ENCODE data around the gene RGS5.

The RGS5 gene

DNA sequence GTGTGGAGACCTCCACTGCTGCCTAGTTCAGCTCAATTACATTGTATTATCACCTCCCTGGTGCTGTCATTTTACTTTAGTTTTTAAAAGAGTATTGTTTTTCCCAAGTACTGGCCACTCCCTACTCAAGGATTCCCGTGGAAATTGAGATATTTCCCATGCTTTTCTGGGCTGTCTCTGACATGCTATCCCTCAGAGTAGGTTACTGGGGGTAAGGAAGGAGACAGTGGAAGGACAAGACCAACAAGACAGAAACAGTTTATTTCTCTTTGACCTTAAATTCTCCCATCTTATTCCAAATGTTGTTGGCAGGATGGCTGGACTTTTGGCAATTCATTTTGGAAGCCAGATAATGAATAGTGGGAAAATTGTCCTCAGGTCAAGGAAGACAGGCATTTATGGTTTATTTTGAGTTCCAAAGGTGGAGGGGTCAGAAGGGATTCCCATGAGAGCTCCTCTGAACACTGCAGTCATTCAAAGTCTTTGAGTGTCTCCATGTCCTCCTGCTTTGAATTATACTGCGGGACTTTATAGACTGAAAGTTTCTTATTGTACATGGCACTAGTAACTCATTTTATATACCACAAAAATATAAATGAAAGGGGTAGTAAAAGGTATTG is 20.3 kb downstream of the RGS5 start:
- DNase-seq (ENCODE audit: low read depth), result no peak

DNA sequence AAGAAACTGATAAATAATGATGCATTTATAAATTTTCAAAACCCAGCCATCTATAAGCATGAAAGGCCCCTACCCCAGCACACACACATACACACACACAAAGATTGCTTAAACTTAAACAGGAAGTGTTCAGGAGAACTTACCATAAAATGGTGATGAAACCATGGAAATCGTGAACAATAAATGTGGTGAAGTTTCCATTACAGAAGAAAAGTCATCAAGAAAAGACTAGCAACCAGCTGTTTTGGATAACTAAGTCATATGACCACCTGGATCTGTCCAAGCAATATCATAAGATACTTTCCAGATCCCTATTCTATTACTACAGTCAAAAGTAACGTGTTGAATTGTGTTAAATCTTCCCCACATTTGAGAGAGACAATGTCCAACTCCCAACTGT is 24.1 kb downstream of the RGS5 start:
- DNase-seq (ENCODE audit: low read depth), result no peak

DNA sequence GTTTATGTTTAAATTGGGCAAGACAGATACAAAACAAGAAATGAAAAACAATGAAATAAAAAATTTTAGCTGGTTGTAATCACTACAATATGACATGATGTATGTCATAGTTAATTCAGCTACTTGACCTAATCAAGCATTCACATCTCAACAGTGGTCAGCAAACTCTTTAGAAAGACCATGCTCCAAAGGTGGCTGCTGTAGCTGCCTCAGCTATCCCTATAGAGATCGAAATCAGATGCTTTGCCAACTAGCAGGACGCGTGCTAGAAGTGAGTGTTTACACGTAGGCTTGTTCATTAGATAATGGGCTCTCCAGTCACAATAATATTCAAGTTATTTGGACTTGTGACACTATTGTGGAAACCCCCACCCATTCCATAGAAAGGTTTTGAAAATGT is 25.9 kb downstream of the RGS5 start:
- no peak for DNase-seq (ENCODE audit: low read depth)

DNA sequence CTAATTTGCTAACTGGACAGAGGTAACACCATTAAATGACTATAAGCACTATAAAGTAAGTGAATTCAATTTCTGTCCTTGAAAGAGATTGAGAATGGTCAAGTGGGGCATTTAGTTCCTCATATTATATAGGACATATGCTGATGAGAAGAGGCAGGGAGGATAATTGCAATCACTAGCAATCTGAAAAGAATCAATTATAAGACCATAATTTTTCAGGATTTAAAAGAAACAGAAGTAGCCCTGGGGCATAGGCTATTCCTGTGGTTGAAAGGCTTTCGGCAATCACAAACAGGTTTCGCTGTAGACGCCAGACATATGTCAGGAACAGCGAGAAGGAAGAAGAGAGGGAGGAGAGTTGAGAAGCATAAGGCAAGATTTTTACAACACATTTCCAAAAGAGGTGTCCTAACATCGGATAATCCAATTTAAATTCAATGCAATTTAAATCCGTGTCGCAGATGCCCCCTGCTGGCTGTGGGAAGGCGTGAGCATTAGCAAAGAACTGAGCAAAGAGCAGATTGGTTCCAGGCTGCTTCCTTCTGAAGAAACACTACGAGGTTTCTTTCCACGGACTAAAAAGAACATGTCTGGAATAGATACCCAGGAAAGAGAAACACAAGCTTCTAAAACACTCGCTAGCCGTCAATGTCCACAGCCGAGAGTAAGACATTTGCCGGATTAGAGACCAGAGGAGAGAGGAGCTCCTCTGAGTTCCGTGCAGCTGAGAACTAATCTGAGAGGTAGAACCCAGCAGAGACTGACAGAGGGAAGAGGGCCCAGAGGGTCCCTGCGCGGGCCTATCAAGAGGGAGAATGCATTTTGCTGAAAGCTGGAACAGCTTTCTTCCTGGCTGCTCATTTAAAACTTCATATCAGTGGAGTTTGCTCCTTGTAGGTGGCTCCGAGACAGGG is 27.9 kb downstream of the RGS5 start:
- DNase-seq (ENCODE audit: low read depth), result no peak

DNA sequence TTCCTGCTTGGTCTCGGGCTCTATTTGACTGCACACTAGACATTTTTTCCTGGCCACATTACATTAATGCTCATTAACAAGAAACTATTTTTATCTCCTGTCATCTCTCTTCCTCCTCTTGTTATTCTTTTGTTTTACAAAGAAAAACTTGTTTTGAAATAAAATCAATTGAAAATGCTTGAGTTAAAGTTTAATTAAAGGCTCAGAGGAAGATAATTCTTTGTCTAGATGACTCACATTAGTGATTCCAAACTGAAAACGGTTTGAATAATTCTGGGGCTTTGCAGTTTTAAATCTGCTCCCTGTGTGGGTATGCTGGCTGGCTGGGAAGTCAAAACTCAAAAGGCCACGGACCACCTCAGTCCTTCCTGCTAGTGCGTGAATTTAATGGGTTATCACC is 29.6 kb downstream of the RGS5 start:
- no peak for DNase-seq (ENCODE audit: low read depth)

DNA sequence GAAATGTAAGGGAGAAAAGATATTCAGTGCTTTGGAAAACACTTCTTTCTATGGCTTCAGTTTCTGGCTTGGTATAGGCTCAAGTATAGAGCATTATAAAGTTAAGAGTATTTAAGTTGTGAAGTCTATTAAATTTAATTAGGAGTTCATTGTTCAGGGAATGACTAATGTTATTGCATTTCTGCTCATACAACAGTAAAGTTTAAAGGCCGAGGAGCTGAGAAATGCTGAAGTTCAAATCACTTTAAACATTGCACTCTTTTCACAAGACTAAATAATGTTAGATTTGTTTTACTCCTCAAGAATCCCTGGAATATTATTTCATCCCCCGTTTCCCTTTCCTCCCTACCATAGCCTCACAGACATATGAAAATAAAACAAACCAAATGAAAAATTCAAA is 30.1 kb downstream of the RGS5 start:
- no peak for DNase-seq (ENCODE audit: low read depth)

DNA sequence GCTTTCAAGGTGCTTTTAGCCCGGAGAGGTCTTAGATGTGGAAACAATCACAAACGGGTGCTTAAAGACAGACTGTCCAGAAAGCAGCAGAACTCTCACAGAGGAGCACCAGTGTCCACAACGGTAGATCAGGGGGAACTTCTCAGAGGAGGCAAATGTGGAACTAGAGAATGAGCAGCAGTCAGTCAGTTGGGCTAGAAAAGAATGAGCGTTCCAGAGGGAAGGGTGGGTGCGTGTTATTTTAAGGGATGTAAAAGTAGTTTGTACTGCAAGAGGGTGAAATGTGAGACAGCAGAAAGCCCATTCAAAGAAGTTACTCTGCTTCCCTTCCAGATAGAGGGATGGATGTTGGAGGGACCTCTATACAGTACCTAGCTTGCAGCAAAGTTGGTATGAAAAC is 30.9 kb downstream of the RGS5 start:
- DNase-seq (ENCODE audit: low read depth), result no peak

DNA sequence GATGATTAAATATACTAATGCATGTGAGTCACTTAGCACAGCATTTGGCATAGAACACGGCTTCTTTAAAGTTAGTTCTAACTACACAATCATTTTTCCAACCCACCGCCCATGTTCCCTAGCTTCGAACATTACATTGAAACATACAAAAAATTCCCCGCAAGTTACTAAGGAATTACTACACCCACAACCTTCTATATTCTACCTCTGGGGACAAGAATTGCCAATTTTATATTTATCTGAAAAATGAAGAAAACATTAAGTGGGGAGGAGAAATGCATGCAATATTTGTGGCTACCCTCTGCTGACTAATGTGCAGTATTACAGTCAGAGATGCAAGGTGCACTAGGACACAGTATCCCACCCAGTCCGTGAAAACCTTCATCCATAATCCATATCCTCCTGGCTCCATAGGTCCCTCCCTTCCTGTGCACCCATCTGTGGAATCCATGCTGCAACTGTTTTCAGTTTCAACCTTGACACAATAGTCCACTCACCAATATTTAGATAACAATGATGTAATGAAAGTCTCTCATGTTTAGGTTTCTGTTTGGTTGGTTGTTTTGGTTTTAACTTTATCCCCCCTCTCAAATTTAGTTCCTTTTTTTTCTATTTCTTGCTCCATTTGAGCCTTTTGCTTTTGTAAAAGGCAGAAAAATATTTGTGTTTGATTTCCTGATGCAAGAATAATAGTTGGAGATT is 31.6 kb downstream of the RGS5 start:
- DNase-seq (ENCODE audit: low read depth), result no peak

DNA sequence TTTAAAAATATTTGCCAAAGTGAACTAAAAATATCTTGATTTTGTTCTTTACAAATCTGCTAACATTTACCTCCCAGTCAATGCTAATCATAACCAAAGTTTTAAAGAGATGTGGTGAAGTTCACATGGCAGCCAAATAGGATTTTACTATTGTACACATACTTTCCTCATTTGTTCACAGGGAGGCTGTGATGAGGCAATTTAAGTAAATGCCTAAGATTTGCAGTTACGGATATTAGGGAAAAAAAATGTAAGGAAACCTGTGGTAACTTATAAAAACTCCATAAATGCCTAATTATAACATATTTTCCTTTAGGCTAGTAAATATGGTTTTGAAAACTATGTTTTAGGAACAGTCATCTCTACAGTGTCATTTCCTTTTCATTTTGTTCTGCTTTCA is 32.4 kb downstream of the RGS5 start:
- DNase-seq (ENCODE audit: low read depth), result no peak

DNA sequence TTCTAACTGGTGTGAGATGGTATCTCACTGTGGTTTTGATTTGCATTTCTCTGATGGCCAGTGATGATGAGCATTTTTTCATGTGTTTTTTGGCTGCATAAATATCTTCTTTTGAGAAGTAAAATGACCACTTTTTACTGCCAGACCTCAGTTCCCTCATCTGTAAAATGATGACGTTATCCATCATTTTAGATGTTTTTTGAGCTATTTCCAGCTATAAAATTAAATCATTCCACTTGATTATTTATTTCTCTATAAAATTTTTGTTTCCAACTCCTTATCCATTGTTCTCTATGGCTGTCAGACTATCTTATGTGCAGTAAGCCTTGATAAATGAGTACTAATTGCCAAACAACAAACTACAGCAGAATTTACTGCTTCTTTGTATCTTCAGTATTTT is 33.2 kb downstream of the RGS5 start:
- no peak for DNase-seq (ENCODE audit: low read depth)

DNA sequence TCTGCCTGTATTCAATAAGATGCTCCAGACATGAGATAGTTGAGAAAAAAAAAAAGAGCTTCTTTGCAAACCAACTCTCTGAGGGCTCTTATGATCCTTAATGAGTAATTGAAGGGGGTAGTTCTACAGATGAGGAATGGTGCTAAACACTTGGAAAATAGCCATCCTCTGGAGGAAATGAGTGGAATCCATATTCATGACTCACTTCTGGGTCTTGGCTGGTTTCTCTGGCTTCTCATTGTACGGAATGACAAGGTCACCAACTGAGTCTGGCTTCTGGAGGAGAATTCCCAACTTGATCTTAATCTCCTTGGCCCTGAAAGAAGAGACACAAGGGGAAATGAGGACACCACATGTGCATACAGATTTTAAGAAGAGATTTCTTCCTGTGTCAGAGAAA is 34.7 kb downstream of the RGS5 start:
- no peak for DNase-seq (ENCODE audit: low read depth)

DNA sequence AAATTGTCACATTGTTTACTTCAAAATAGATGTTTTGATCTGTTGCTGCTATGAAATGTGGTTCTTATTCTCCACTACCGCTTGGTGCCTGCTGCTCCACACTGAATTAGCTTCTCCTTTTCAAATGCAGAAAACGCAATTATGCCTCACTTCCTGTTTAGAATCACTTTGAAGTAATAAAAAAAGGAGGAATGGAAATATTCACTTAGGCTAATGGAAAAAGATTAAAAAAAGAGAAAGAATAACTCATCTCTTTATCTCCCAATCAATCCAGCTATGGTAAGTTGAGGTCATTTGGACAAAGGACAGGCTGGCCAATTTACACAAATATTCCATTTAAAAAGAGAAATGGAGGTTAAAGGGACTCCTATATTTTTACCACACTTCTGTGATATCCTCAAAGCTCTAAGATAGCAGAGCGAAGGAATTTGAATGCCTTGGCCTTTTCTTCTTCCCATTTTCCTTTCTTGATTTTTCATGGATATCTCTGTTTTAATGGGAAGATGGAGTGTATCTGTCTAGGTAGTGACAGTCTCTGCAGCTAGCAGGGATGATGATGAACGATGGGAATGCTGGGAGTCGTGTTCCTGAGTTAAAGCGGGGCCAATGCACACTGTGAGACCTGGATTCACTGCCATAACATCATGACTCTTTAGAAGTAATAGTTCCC is 35.7 kb downstream of the RGS5 start:
- no peak for DNase-seq (ENCODE audit: low read depth)

DNA sequence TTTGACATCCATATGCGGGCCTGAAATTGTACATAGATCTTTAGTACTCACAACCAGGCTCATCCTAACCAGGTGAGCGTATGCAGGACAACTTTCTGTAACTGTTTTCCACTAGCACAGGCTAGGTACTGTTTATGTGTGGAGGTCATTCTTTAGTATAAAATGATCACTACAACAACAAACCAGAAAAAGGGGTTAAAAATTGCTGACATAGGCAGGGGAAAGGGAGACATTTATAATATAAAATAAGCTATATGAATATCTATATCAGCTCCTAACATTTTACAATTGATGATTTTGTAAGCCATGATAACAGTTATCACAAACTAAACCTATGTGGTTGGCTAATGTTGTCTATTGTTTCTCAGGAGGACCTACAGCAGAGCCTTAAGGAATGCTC is 37.6 kb downstream of the RGS5 start:
- no peak for DNase-seq (ENCODE audit: low read depth)

DNA sequence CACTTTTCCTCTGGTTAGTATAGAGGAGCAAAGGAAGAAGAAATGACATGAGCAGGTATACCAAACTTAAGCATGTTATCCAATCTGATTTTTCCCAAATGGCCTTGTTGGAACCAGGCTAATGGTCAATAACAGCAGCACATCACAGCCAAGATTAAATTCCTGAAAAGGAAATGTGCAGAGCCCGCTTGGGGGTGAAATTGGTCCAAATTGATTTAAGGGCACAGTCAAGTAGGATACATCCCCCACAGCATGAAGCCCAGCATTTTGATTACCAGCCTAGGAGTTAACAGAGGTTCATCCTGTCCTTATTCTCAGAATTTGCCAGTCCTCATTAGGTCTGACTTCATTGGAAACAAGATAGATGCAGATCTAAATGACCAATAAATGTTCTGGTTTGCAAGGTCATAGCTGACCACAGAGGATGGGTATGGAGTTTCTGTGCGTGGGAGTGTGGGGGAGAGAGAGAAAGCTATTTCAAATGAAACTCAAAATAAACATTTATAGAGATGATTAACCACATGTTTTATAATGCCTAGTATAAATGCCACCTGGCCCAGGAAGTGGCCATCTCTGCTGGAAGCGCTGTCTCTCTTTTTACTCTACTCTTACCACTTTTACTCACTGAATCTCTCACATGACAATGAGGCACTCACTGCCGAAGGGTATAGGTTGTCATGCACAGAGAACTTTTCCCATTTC is 38.7 kb downstream of the RGS5 start:
- DNase-seq (ENCODE audit: low read depth), result no peak

DNA sequence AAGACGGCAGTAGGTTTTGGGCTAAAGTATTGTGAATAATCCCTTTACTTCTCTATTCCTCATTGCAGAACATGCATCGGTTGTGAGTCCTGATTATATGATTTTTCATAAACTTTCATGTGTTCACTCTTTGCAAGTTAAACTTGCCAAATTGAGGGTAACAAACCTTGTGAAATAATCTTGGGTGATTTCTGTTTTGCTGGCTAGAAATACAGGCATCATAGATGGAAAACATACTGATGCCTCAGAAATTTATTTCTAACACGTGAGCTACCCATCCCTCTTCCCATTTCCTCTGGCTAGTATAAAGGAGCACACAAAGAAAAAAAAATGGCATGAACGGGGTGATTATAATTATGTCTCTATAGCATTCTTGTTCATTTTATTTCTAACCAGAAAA is 39.6 kb downstream of the RGS5 start:
- no peak for DNase-seq (ENCODE audit: low read depth)

DNA sequence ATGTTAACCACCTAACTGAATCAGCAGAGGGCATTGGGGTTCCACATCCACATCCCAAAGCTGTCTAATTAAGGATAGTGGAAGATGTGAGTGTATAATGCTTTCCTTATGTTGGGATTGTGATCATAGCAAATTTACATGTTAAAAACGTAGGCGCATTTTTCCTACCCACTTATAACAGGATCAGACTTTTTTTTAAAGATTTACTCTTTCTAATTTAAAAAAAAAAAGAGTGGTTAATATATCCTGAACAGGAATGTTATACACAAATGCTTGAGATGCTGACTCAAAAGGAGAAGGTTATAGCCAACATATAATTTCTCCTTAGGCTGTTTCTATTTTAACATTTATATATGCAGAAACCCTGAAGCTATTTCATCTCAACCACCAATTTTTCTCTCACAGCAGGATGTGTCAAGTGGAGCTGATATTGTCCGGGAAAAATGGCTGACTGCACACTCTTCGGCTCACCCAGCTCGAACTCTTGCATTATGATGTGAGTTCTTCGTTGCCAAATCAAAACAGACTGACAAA is 40.3 kb downstream of the RGS5 start:
- no peak for DNase-seq (ENCODE audit: low read depth)

DNA sequence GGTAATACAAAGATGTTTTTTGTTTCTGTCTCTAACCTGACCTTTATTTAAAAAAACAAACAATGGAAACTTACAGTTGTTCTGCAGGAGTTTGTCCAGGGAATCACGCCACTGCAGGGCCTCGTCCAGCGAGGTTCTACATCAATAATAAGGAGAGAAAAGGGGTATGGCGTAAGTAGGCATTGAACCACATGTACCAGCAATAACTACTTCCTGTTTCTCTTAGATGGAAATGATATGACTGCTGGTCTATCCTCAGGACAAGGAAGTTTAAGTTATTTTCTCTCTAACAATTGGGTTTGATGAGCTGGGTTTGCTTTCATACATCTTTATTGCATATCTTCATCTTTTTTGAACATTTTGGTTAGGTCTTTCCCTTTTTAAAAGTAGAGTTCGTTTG is 40.9 kb downstream of the RGS5 start:
- DNase-seq (ENCODE audit: low read depth), result no peak

DNA sequence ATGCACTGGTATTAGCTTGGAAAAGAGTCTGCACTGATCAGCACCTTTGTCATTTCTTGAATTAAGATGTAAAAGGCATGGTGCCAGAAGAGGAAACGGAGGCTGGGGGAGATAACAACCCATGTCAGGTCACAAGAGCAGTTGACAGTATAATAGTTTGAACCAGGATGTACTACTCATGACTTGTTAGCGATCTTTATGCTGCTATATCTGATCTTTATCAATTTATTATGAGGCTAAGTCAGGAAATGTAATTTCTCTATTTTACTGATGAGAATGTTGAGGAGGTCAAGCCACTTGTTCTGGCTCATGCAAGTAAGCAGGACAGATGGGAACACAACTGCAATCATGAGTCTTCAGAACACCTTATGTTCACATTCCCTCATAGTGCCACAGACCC is 41.4 kb downstream of the RGS5 start:
- DNase-seq (ENCODE audit: low read depth), result no peak

DNA sequence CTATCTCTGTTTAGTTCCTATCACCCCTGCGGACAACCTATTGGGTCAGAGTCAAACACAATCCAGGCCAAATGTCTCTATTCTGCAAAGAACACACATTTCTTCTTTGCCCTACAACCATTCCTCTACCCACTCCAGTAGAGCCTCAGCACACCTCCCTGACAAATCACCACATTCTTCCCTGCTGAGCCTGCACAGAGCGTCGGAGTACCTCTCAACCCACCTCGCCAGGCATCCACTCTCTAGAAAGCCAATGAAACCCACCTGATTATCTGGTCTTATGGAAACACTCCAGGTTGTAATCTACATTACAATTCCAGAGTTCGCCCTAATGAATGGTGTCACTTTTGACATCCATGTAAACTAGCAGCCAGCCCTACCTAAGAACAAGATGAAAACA is 47.1 kb downstream of the RGS5 start:
- no peak for DNase-seq (ENCODE audit: low read depth)

DNA sequence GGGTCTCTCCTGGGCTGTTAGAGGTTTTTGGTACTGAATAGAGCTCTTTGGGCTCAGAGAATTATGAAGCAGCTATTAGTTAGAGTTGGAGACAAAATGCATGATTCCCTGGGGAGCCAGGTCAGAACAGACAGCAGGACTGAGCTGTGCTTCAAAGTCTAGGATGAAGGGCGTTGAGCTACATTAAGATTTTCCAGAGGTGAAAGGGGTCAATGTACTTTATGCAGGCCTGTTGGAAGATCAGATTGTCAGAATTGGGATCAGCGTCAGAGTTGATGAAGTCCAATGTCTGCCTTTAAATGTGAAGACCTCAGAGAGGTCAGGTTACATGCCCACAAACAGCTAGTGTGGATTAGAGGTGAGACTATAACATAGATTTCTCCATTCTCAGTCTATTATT is 53.8 kb downstream of the RGS5 start:
- DNase-seq (ENCODE audit: low read depth), result no peak

DNA sequence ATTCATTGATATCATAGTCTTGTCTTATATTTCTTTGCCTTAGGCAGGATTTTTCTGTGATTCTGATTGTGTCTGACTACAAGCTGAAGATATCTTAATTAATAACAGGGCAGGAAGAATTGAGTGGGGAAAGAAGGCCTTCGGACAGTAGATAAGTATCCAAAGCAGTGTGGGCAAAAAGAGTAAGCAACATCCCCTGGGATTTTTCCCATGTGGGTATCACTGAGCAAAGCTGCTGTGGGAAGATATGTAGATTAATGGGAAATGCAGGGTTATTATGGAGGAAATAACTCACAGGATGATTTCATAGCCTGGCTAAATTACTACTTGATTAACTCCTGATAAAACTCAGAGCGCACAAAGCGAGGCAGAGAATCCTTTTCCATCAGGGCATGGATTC is 55.7 kb downstream of the RGS5 start:
- DNase-seq (ENCODE audit: low read depth), result no peak

DNA sequence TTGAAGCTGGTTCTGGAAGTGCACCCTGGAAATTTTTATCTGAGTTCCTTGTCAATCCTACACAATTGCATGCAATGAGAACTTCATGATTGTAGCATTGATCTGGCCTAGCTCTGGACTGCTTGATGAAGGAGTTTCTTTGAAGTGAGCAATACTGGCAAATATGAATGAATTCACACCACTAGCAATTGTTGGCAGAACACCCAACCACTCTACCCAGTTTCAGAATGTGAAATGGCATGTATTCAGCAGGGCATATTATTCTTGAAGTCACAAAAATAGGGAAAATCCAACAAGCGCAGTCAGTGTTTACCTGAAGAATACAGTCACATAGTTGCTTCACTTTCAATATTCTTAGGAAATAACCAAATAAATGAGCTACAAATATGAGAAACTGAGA is 57.3 kb downstream of the RGS5 start:
- DNase-seq (ENCODE audit: low read depth), result no peak
